HepG2 (cell line): Measurements from ENCODE around the gene OSBPL3. TPM values are rescaled to one million over a fixed set of nuclear protein-coding genes. Genes with fewer than 3 reads are reported as not detected.

Experiments
- ATAC-seq: fragments of 200-7000 bp; cut with Tn5 transposase; 3 replicates; pipeline ENCODE4 v1.9.1; 2020; ENCODE audit warnings: mild to moderate bottlenecking, moderate library complexity
- BruUV-seq: library from RNA; stranded (reverse); fragments of 400-500 nt; replicated peaks from 2 replicates; lab custom pipeline; 2021; lab: Mats Ljungman, UMichigan
- CTCF ChIA-PET: fragments of 300-600 bp; formaldehyde crosslinking; extraction: SDS; loops from one replicate; lab custom pipeline; 2021; ENCODE audit warnings: low total read pairs, inconsistent platforms, low intra/inter-chr PET ratio; lab: Yijun Ruan, JAX
- POLR2A ChIA-PET: fragments of 350-600 bp; sonication (Branson Sonifier 250); formaldehyde crosslinking; loops from one replicate; lab custom pipeline; 2020; ENCODE audit warnings: antibody characterized with exemption, inconsistent platforms; lab: Yijun Ruan, JAX
- DNase-seq: peaks from one replicate; pipeline ENCODE4 v3.0.0-alpha.2; 2015; ENCODE audit warnings: low spot score
- FAIRE-seq: peaks from 3 replicates; lab custom pipeline; 2011; peaks lifted over from hg19 to GRCh38; lab: Jason Lieb, UNC
- H2AFZ ChIP-seq: one replicate; pipeline ENCODE4 v1.6.1; 2011; ENCODE audit warnings: low read length, inconsistent platforms
- H3K27ac ChIP-seq: fragments of 300-600 bp; 3 replicates; pipeline ENCODE4 v1.8.0; 2011; ENCODE audit warnings: mixed run types, mild to moderate bottlenecking, mixed read lengths, low read length, inconsistent platforms; ENCODE audit not compliant: insufficient read depth; ENCODE audit errors: extremely low read length
- H3K27me3 ChIP-seq, 2 experiments: fragments of 200-600 bp in 1 of 2; 2 replicates in 1 of 2; 3 replicates in 1 of 2; pipeline versions ENCODE4 v1.6.0 to v1.8.0; 2011; ENCODE audit warnings: low read length in 2 of 2, mild to moderate bottlenecking in 2 of 2, moderate library complexity in 2 of 2, inconsistent platforms in 1 of 2; ENCODE audit not compliant: insufficient read depth in 2 of 2, control insufficient read depth in 1 of 2
- H3K36me3 ChIP-seq, 2 experiments: fragments of 200-600 bp in 1 of 2; replicated peaks in 1 of 2; 2 replicates in 1 of 2; 3 replicates in 1 of 2; pipeline versions ENCODE4 v1.5.1 to v1.8.0; 2011; ENCODE audit warnings: low read length in 2 of 2, inconsistent platforms in 1 of 2; ENCODE audit not compliant: insufficient read depth in 2 of 2, control insufficient read depth in 1 of 2
- H3K4me1 ChIP-seq: 2 replicates; pipeline ENCODE4 v1.5.1; 2012; ENCODE audit warnings: low read length, inconsistent platforms; ENCODE audit not compliant: insufficient read depth
- H3K4me2 ChIP-seq: 2 replicates; pipeline ENCODE4 v1.6.0; 2011; ENCODE audit warnings: low read depth, low read length, inconsistent platforms
- H3K4me3 ChIP-seq, 3 experiments: fragments of 200-600 bp in 1 of 3; sonication (generic), shearing (Covaris generic) in 1 of 3; replicated peaks in 1 of 3; 2 replicates each; pipeline ENCODE4 v1.5.1; 2011 to 2016; ENCODE audit warnings: low read length in 3 of 3, inconsistent platforms in 2 of 3, low read depth in 2 of 3, mild to moderate bottlenecking in 2 of 3, control low read depth in 1 of 3, mixed read lengths in 1 of 3; ENCODE audit not compliant: insufficient read depth in 1 of 3
- H3K79me2 ChIP-seq: one replicate; pipeline ENCODE4 v1.6.1; 2011; ENCODE audit warnings: low read length, inconsistent platforms; ENCODE audit not compliant: insufficient read depth
- H3K9ac ChIP-seq: 2 replicates; pipeline ENCODE4 v1.6.0; 2011; ENCODE audit warnings: mild to moderate bottlenecking, low read depth, low read length, inconsistent platforms; ENCODE audit not compliant: insufficient read depth
- H3K9me3 ChIP-seq: 2 replicates; pipeline ENCODE4 v1.5.1; 2012; ENCODE audit warnings: mild to moderate bottlenecking, low read length
- H4K20me1 ChIP-seq: 2 replicates; pipeline ENCODE4 v1.6.0; 2011; ENCODE audit warnings: inconsistent platforms, mild to moderate bottlenecking, low read length, moderate library complexity; ENCODE audit not compliant: insufficient read depth
- FOXP4 ChIP-seq: sonication (generic); formaldehyde crosslinking; IDR thresholded peaks from 2 replicates; pipeline ENCODE4 v1.4.0; 2020; ENCODE audit warnings: missing genetic modification reagents
- HNRNPLL ChIP-seq: fragments of 200-400 bp; formaldehyde crosslinking; IDR thresholded peaks from 2 replicates; pipeline ENCODE4 v1.6.1; 2017; ENCODE audit warnings: mild to moderate bottlenecking, low read depth, low read length; ENCODE audit not compliant: poor library complexity, severe bottlenecking
- JUND ChIP-seq: sonication (generic); formaldehyde crosslinking; IDR thresholded peaks from 2 replicates; pipeline ENCODE4 v1.8.0; 2022; ENCODE audit warnings: mild to moderate bottlenecking, missing genetic modification reagents
- LBX2 ChIP-seq: sonication (generic); formaldehyde crosslinking; IDR thresholded peaks from 2 replicates; pipeline ENCODE4 v1.5.0; 2020; ENCODE audit warnings: missing genetic modification reagents, mild to moderate bottlenecking, borderline replicate concordance
- MTF2 ChIP-seq: sonication (generic); formaldehyde crosslinking; IDR thresholded peaks from 2 replicates; pipeline ENCODE4 v1.5.0; 2020; ENCODE audit warnings: missing genetic modification reagents, borderline replicate concordance
- MYC ChIP-seq: sonication (generic); formaldehyde crosslinking; IDR thresholded peaks from 2 replicates; pipeline ENCODE4 v1.9.0; 2021; ENCODE audit warnings: missing genetic modification reagents, borderline replicate concordance
- RAD21 ChIP-seq: fragments of 450-650 bp; formaldehyde crosslinking; IDR thresholded peaks from 2 replicates; pipeline ENCODE4 v1.5.0; 2020; ENCODE audit warnings: mild to moderate bottlenecking
- SAFB2 ChIP-seq: sonication (generic); formaldehyde crosslinking; IDR thresholded peaks from 2 replicates; pipeline ENCODE4 v1.5.1; 2020; ENCODE audit warnings: missing genetic modification reagents, low read depth, mild to moderate bottlenecking, borderline replicate concordance
- SMC3 ChIP-seq: IDR thresholded peaks from 2 replicates; pipeline ENCODE4 v1.6.1; 2011; ENCODE audit warnings: low read length, improper control_type of control experiment
- STAG1 ChIP-seq: sonication (generic); formaldehyde crosslinking; IDR thresholded peaks from 2 replicates; pipeline ENCODE4 v1.4.0; 2020; ENCODE audit warnings: missing genetic modification reagents
- ZBTB21 ChIP-seq: sonication (generic); formaldehyde crosslinking; IDR thresholded peaks from 2 replicates; pipeline ENCODE4 v1.4.0; 2020; ENCODE audit warnings: missing genetic modification reagents
- ZNF282 ChIP-seq: fragments of 450-650 bp; IDR thresholded peaks from 2 replicates; pipeline ENCODE4 v1.6.1; 2018; ENCODE audit not compliant: partially characterized antibody
- ZNF503 ChIP-seq: sonication (generic); formaldehyde crosslinking; IDR thresholded peaks from 2 replicates; pipeline ENCODE4 v1.4.0; 2020; ENCODE audit warnings: missing genetic modification reagents
- ZNF543 ChIP-seq: sonication (generic); formaldehyde crosslinking; IDR thresholded peaks from 2 replicates; pipeline ENCODE4 v1.4.0; 2020; ENCODE audit warnings: mild to moderate bottlenecking, missing genetic modification reagents
- ZNF557 ChIP-seq: sonication (generic); formaldehyde crosslinking; IDR thresholded peaks from 2 replicates; pipeline ENCODE4 v1.4.0; 2020; ENCODE audit warnings: missing genetic modification reagents
- ZNF704 ChIP-seq: sonication (generic); formaldehyde crosslinking; IDR thresholded peaks from 2 replicates; pipeline ENCODE4 v1.8.1; 2023; ENCODE audit warnings: mild to moderate bottlenecking, inconsistent platforms, moderate library complexity, missing genetic modification reagents, borderline replicate concordance
- ZSCAN9 ChIP-seq: IDR thresholded peaks from 2 replicates; pipeline ENCODE4 v1.6.1; 2016; ENCODE audit warnings: borderline replicate concordance
- WGBS: methylation state at CpG from one replicate; pipeline ENCODE4 v1.1.6; 2017; ENCODE audit warnings: low lambda C conversion rate; 5-methylcytosine and 5-hydroxymethylcytosine counted together
- in situ Hi-C: cut with HindIII; loops from 2 replicates; pipeline ENCODE4 v1.10.0; 2017; ENCODE audit warnings: low pct_unique_long_range_greater_than_20kb; ENCODE audit not compliant: extremely low pct_ligation_motif_present
- intact Hi-C: fragments of 100-400 bp; cut with micrococcal nuclease; formaldehyde crosslinking; loops from one replicate; pipeline ENCODE4 v1.10.0; 2022; ENCODE audit not compliant: unreplicated experiment
- polyA plus RNA-seq, 8 experiments: library from polyadenylated mRNA; depleted of rRNA in 3 of 8; stranded (reverse) in 7 of 8; unstranded in 1 of 8; fragments of >200 nt; fragmentation: Illumina TruSeq in 4 of 8; extraction: Trizol in 4 of 8; gene quantifications; 2 replicates each; pipeline versions ENCODE4 v1.2.1 to v1.2.3, GENCODE V29; 2011 to 2016; ENCODE audit warnings: low read depth in 4 of 8, missing spikeins in 1 of 8, mixed read lengths in 1 of 8; ENCODE audit not compliant: insufficient read depth in 1 of 8
- total RNA-seq, 5 experiments: library from RNA; depleted of rRNA; stranded (reverse); fragments of >200 nt; fragmentation: Illumina TruSeq; extraction: Trizol; gene quantifications; 2 replicates each; pipeline ENCODE4 v1.2.3, GENCODE V29; 2016; ENCODE audit warnings: low read depth in 1 of 5

The OSBPL3 gene
- total and polyA plus RNA-seq, 2 of the 13 experiments (the other 11 are each of a cell fraction or from before 2014, with no cell fraction given) = 8.8 to 28.9 TPM

- 85% methylated on average over 7 of the region's 7 CpGs for WGBS
- Histone ChIP-seq H2AFZ (no peak overlapping the region), H3K27me3 (no peaks in the 10 kb centered on the region), H3K9ac (no peak overlapping the region), H3K4me1 (no peaks in the 10 kb centered on the region), H3K4me3 (no peak overlapping the region), H4K20me1 (no peaks in the 10 kb centered on the region), H3K4me2 (no peak overlapping the region), H3K36me3 (peaks cover 3 to 4% of the 10 kb centered on the region in 2 experiments; a peak in 2 of 5 replicates), H3K79me2 (peaks cover 17% of the 10 kb centered on the region), H3K27ac (no peak overlapping the region), H3K9me3 (no peaks in the 10 kb centered on the region)
- CTCF ChIA-PET = interaction anchor here (1.2 to 1.8 kb wide), 4 partner anchors 74 to 199 kb away, joined by 3 to 8 read pairs (median 6); partner anchors contain the start of gene OSBPL3
- POLR2A ChIA-PET = no interaction called here
- intact Hi-C loops = loop anchor here (2.0 kb wide), 2 partner anchors 176 to 200 kb away; no protein-coding TSS in a partner anchor
- FAIRE-seq = no peak
- in situ Hi-C loops = loop anchor here (10.0 kb wide), 1 partner anchor 200 kb away; no protein-coding TSS in a partner anchor
- no TSS peak for BruUV-seq
- ATAC-seq = peak; percentile 71
- no peak for DNase-seq
- TF ChIP-seq MTF2 (no peak), LBX2 (CRISPR knock-in tag) (no peak), ZNF543 (CRISPR knock-in tag) (no peak), RAD21 (CRISPR knock-in tag) (0 out of 2 replicates have a peak, but pooled peaks have one; percentile 28), HNRNPLL (no peak), MYC (CRISPR knock-in tag) (no peak), ZNF503 (no peak), SMC3 (peak; percentile 51; the same call in 1 of the 2 replicates), STAG1 (CRISPR knock-in tag) (peak; percentile 49), JUND (CRISPR knock-in tag) (no peak), ZSCAN9 (CRISPR knock-in tag) (no peak), ZBTB21 (no peak), ZNF282 (no peak), SAFB2 (CRISPR knock-in tag) (no peak), ZNF557 (no peak), ZNF704 (CRISPR knock-in tag) (no peak), FOXP4 (CRISPR knock-in tag) (no peak)
Measured at GRCh38 chr7:24894429-24895221, 85.4 kb downstream of the OSBPL3 start.
